Stimulated activated naive CD8-positive, alpha-beta T cell treated with anti-CD3 and anti-CD28 coated beads, Interleukin-15, amount 100 ng/mL, for 72 hours (primary cell): ENCODE results near the gene SPRYD3.
"Not testable (repeated sequence)": the region's sequence is repeated elsewhere in the genome, so short reads cannot be mapped to it uniquely, and the experiment has no call there.

Experiments
- ATAC-seq: fragments of 150-1000 bp; cut with Tn5 transposase; 2 replicates; pipeline ENCODE4 v1.10.0; 2021; ENCODE audit warnings: mild to moderate bottlenecking, moderate library complexity
- DNase-seq, 2 donors: peaks; one replicate each; pipeline ENCODE4 v3.0.0; 2021 to 2022
- H3K27ac Mint-ChIP-seq, 2 donors: one replicate each; pipeline ENCODE4 v1.8.0; 2022; ENCODE audit warnings: mild to moderate bottlenecking in 2 of 2, mixed read lengths in 2 of 2, moderate library complexity in 2 of 2
- H3K27me3 Mint-ChIP-seq: one replicate; pipeline ENCODE4 v1.8.0; 2022; ENCODE audit warnings: mixed read lengths
- H3K4me1 Mint-ChIP-seq: one replicate; pipeline ENCODE4 v1.8.0; 2022; ENCODE audit warnings: mild to moderate bottlenecking, mixed read lengths
- H3K4me3 Mint-ChIP-seq, 2 donors: one replicate each; pipeline ENCODE4 v1.8.0; 2022; ENCODE audit warnings: mild to moderate bottlenecking in 2 of 2, mixed read lengths in 2 of 2, moderate library complexity in 1 of 2
- H3K9me3 Mint-ChIP-seq, 2 donors: one replicate each; pipeline ENCODE4 v1.8.0; 2022; ENCODE audit warnings: mixed read lengths in 2 of 2

The SPRYD3 gene

GRCh38 chr12:53096089-53096741 lies 17.0 kb upstream of the SPRYD3 start:
- Mint-ChIP-seq H3K4me3 (peak overlapping the region in 1 of 2 donors; percentile 88), H3K9me3 (no peaks in the 10 kb centered on the region), H3K27ac (no peak overlapping the region), H3K4me1 (peaks cover 50% of the 10 kb centered on the region), H3K27me3 (peaks cover 15% of the 10 kb centered on the region)
- no peak for ATAC-seq
- DNase-seq, result no peak

DNA sequence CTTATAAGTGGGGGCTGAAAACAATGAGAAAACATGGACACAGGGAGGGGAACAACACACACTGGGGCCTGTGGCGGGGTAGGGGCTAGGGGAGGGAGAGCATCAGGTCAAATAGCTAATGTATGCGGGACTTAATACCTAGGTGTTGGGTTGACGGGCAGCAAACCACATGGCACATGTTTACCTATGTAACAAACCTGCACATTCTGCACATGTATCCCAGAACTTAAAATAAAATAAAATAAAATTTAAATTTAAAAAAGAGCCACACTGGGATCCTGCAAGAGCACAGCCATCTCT lies 16.4 kb upstream of the SPRYD3 start:
- DNase-seq, H3K4me3 Mint-ChIP-seq, ATAC-seq, H3K27ac Mint-ChIP-seq, H3K9me3 Mint-ChIP-seq: not testable (repeated sequence)
- Mint-ChIP-seq H3K4me1 (peaks cover 49% of the 10 kb centered on the region), H3K27me3 (peaks cover 15% of the 10 kb centered on the region)

DNA sequence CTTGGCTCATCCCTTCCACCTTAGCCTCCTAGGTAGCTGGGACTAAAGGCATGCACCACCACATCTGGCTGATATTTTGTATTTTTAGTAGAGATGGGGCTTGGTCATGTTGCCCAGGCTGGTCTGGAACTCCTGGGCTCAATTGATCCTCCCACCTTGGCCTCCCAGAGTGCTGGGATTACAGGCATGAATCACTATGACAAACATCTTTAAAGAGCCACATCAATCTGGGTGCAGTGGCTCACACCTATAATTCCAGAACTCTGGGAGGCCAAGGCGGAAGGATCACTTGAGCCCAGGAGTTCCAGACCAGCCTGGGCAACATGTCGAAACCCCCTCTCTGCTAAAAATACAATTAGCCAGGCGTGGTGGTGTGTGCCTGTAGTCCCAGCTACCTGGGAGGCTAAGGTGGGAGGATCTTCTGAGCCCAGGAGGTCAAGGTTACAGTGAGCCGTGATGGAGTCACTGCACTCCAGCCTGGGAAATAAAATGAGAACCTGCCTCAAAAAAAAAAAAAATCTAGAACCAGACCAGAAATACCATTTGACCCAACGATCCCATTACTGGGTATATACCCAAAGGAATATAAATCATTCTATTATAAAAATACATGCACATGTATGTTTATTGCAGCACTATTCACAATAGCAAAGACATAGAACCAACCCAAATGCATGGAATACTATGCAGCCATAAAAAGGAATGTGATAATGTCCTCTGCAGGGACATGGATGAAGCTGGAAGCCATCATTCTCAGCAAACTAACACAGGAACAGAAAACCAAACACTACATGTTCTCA lies 15.8 kb upstream of the SPRYD3 start:
- peaks cover 49% of the 10 kb centered on the region for H3K4me1 Mint-ChIP-seq
- not testable (repeated sequence) for H3K9me3 Mint-ChIP-seq, ATAC-seq, H3K4me3 Mint-ChIP-seq, DNase-seq, H3K27ac Mint-ChIP-seq
- peaks cover 15% of the 10 kb centered on the region for H3K27me3 Mint-ChIP-seq

GRCh38 chr12:53094394-53094787 lies 15.2 kb upstream of the SPRYD3 start:
- Mint-ChIP-seq H3K4me3 (no peak overlapping the region), H3K4me1 (peaks cover 45% of the 10 kb centered on the region), H3K9me3 (no peaks in the 10 kb centered on the region), H3K27me3 (peaks cover 15% of the 10 kb centered on the region), H3K27ac (no peak overlapping the region)
- ATAC-seq (no peak), DNase-seq (no peak)

DNA sequence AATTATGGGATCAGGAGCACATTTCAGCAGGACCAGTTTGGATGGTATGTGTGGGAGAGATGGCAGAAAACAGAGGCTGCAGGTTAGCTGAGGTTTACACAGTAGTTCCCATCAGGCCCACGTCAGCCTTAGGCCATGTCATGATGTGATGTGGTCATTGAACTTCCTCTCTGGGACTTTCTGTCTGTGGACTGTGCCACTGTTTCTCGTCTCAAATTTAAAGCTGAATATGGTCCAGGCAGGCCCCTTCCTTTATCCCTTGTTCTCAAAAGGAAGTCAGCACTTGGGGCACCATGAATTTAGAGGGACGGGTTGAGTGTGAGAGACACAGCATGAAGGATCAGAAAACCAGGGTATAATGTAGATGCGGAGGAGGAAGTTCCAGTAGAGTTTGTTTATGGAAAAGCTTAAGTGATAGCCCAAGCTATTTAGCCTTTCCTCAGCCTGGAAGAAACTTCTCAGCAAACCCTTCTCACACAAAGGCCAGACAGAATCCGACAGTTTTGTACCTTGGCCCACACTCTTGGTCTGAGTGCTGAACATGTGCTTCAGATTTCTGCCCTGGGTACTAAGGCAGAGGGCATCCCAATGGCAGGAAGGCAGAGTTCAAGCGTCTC lies 14.7 kb upstream of the SPRYD3 start:
- peaks cover 40% of the 10 kb centered on the region for H3K4me1 Mint-ChIP-seq
- peaks cover 15% of the 10 kb centered on the region for H3K27me3 Mint-ChIP-seq
- no peaks in the 10 kb centered on the region for H3K9me3 Mint-ChIP-seq
- no peak for DNase-seq
- H3K27ac Mint-ChIP-seq, result peak overlapping the region in 1 of 2 donors; percentile 23
- H3K4me3 Mint-ChIP-seq, result no peak overlapping the region
- no peak for ATAC-seq

- H3K27me3 Mint-ChIP-seq, result peaks cover 7% of the 10 kb centered on the region
- peaks cover 19% of the 10 kb centered on the region for H3K4me1 Mint-ChIP-seq
- ATAC-seq (no peak), DNase-seq (no peak)
- H3K27ac Mint-ChIP-seq, result no peak overlapping the region
- no peak overlapping the region for H3K4me3 Mint-ChIP-seq
- H3K9me3 Mint-ChIP-seq, result no peaks in the 10 kb centered on the region
These were observed 12.6 kb upstream of the SPRYD3 start for GRCh38 chr12:53091756-53092155.

GRCh38 chr12:53090554-53090953 lies 11.4 kb upstream of the SPRYD3 start:
- no peaks in the 10 kb centered on the region for H3K27me3 Mint-ChIP-seq
- DNase-seq (no peak), ATAC-seq (no peak)
- no peak overlapping the region for H3K4me3 Mint-ChIP-seq
- H3K27ac Mint-ChIP-seq, result no peak overlapping the region
- peaks cover 12% of the 10 kb centered on the region for H3K4me1 Mint-ChIP-seq
- H3K9me3 Mint-ChIP-seq, result no peaks in the 10 kb centered on the region

DNA sequence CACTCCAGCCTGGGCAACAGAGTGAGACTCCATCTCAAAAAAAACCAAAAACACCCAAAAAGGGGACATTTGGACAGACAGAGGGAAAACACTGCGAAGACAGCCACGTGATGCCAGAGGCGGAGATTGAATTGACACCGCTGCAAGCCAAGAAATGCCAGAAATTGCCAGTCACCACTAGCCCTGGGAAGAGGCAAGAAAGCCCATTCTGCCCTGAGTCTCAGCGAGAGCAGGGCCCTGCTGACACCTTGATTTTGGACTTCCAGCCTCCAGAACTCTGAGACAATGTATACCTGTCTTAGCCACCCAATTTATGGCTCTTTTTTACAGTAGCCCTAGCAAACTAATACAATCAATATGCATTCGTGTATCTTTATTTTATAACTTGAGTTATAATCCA lies 10.9 kb upstream of the SPRYD3 start:
- H3K4me3 Mint-ChIP-seq, result no peak overlapping the region
- peaks cover 12% of the 10 kb centered on the region for H3K4me1 Mint-ChIP-seq
- H3K27me3 Mint-ChIP-seq, result no peaks in the 10 kb centered on the region
- no peak overlapping the region for H3K27ac Mint-ChIP-seq
- H3K9me3 Mint-ChIP-seq, result no peaks in the 10 kb centered on the region
- ATAC-seq (no peak), DNase-seq (no peak)

GRCh38 chr12:53086361-53086760 lies 7.2 kb upstream of the SPRYD3 start:
- no peak for ATAC-seq
- no peaks in the 10 kb centered on the region for H3K4me1 Mint-ChIP-seq

DNA sequence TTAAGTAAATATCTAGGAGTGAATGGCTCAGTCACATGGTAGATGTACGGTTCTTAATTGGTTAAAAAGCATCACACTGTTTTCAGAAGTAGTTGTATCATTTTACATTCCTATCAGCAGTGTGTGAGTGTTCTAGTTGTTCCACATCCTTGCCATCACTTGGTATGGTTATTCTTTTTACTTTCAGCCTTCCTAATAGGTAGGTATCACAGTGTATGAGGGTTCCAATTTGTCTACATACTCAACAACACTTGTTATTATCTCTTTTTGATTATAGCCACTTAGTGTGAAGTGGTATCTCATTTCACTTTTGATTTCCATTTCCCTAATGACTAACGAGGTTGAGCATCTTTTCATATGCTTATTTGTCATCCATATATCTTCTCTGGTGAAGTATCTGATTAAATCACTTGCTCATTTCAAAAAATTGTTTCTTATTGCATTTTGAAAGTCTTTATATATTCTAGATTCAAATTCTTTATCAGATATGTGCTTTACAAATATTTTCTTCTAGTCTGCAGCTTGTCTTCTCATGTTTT lies 3.5 kb upstream of the SPRYD3 start:
- DNase-seq (no peak), ATAC-seq (no peak)
- H3K27me3 Mint-ChIP-seq, result no peaks in the 10 kb centered on the region
- H3K4me1 Mint-ChIP-seq, result peaks cover 13% of the 10 kb centered on the region
- H3K9me3 Mint-ChIP-seq, result no peaks in the 10 kb centered on the region
- peak overlapping the region in 1 of 2 donors; percentile 55 for H3K27ac Mint-ChIP-seq
- H3K4me3 Mint-ChIP-seq, result no peak overlapping the region

More at GRCh38 chr12:53086361-53086760, 7.2 kb upstream of the SPRYD3 start:
- no peak overlapping the region for H3K4me3 Mint-ChIP-seq
- DNase-seq, result no peak
- H3K27me3 Mint-ChIP-seq, result no peaks in the 10 kb centered on the region
- no peak overlapping the region for H3K27ac Mint-ChIP-seq
- H3K9me3 Mint-ChIP-seq, result no peaks in the 10 kb centered on the region

GRCh38 chr12:53078425-53079225 lies 565 bp downstream of the SPRYD3 start:
- Mint-ChIP-seq H3K27ac (peak overlapping the region; percentile 97 to 99), H3K4me3 (peak overlapping the region; percentile 83 to 97), H3K4me1 (peaks cover 52% of the 10 kb centered on the region), H3K9me3 (no peaks in the 10 kb centered on the region), H3K27me3 (no peaks in the 10 kb centered on the region)
- ATAC-seq (peak; percentile 58), DNase-seq (peak in 1 of 2 donors; percentile 63)

- ATAC-seq (no peak), DNase-seq (no peak)
- peak overlapping the region in 1 of 2 donors; percentile 28 for H3K4me3 Mint-ChIP-seq
- no peaks in the 10 kb centered on the region for H3K27me3 Mint-ChIP-seq
- H3K4me1 Mint-ChIP-seq, result peaks cover 64% of the 10 kb centered on the region
- no peaks in the 10 kb centered on the region for H3K9me3 Mint-ChIP-seq
- no peak overlapping the region for H3K27ac Mint-ChIP-seq
These were observed 2.2 kb downstream of the SPRYD3 start for GRCh38 chr12:53077030-53077429.

DNA sequence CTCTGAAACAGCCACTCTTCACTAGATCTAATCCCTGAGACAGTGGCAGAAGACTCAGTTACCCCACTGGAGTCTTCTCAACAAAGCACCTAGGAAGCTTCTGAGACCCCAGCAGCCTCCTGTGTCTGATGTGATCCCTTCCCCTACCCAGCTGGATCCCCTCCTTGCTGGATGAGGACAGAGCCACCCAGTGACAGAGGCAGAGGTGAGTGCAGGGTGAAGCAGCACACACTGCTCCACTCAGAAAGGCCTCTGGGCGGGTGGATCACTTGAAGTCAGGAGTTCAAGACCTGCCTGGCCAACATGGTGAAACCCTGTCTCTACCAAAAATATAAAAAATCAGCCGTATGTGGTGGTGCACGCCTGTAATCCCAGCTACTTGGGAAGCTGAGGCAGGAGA lies 2.7 kb downstream of the SPRYD3 start:
- ATAC-seq (no peak), DNase-seq (no peak)
- H3K4me1 Mint-ChIP-seq, result peaks cover 68% of the 10 kb centered on the region
- no peaks in the 10 kb centered on the region for H3K27me3 Mint-ChIP-seq
- no peak overlapping the region for H3K4me3 Mint-ChIP-seq
- no peaks in the 10 kb centered on the region for H3K9me3 Mint-ChIP-seq
- H3K27ac Mint-ChIP-seq, result peak overlapping the region in 1 of 2 donors; percentile 39

DNA sequence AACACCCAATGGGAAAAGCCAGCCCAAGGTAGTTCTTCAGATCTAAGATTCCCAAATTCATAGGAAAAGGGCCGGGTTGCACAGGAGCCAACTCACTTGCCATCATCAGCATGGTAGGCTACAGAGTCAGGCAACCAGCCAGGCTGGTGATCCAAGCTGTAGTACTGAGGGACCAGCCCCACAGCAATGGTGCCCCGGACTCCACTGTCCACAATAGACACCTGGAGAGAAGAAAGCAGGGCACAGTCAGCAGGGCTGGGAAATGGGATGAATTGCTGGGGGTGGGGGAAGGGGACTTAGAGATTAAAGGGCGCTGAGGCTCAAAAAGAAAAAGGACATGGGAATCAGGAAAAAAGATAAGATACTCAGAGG lies 4.2 kb downstream of the SPRYD3 start:
- Mint-ChIP-seq H3K9me3 (no peaks in the 10 kb centered on the region), H3K4me1 (peaks cover 70% of the 10 kb centered on the region), H3K27ac (peak overlapping the region in 1 of 2 donors; percentile 75), H3K4me3 (no peak overlapping the region), H3K27me3 (no peaks in the 10 kb centered on the region)
- no peak for DNase-seq
- no peak for ATAC-seq

- H3K4me3 Mint-ChIP-seq, result no peak overlapping the region
- H3K9me3 Mint-ChIP-seq, result no peaks in the 10 kb centered on the region
- H3K4me1 Mint-ChIP-seq, result peaks cover 68% of the 10 kb centered on the region
- H3K27ac Mint-ChIP-seq, result peak overlapping the region in 1 of 2 donors; percentile 5
- DNase-seq, result no peak
- no peaks in the 10 kb centered on the region for H3K27me3 Mint-ChIP-seq
- ATAC-seq, result no peak
These were observed 4.7 kb downstream of the SPRYD3 start for GRCh38 chr12:53074283-53074998.
